K562 (cell line): Measurements from ENCODE around the gene C11orf54.

Experiments used
- ARID3A ChIP-seq: IDR thresholded peaks from 2 replicates; pipeline ENCODE4 v1.6.1; 2012; ENCODE audit warnings: low read depth, low read length, improper control_type of control experiment, borderline replicate concordance
- CREBBP ChIP-seq: IDR thresholded peaks from one replicate; pipeline ENCODE4 v1.6.1; 2012; ENCODE audit warnings: low read depth, mild to moderate bottlenecking, control low read depth, inconsistent platforms, low read length
- CTCF ChIP-seq, 3 experiments: IDR thresholded peaks in 2 of 3; conservative IDR thresholded peaks in 1 of 3; 2 replicates each; pipeline ENCODE4 v1.5.1; 2011 to 2012; ENCODE audit warnings: low read length in 3 of 3, mild to moderate bottlenecking in 3 of 3, control low read depth in 2 of 3, improper control_type of control experiment in 1 of 3, inconsistent platforms in 1 of 3, low read depth in 1 of 3, mixed read lengths in 1 of 3, moderate library complexity in 1 of 3; ENCODE audit not compliant: insufficient read depth in 2 of 3
- NR4A1 ChIP-seq, 2 experiments: fragments of 250-450 bp in 1 of 2; fragments of 450-650 bp in 1 of 2; sonication (Bioruptor Pico) in 1 of 2; IDR thresholded peaks; 2 replicates each; pipeline versions ENCODE4 v1.4.0 to v1.6.1; 2016 to 2020; ENCODE audit warnings: mild to moderate bottlenecking in 2 of 2, missing compliant biosample characterization in 1 of 2, missing genetic modification characterization in 1 of 2, moderate library complexity in 1 of 2

GRCh38 chr11:93741882-93742226 lies 382 bp downstream of the C11orf54 start:
- TF ChIP-seq ARID3A (no peak), NR4A1 (CRISPR knock-in tag; IDR thresholded peaks at IDR 0.05) (no peak), NR4A1 (tag; IDR thresholded peaks at IDR 0.05) (no peak), CREBBP (no peak), CTCF (IDR thresholded peaks at IDR 0.05 in 2 of 3, conservative IDR thresholded peaks at IDR 0.05 in 1 of 3; ENCODE audit: insufficient read depth in 2 of 3, low read depth in 1 of 3, low read length in 3 of 3) (0 out of 6 replicates have a peak, but pooled peaks of 1 of the 3 experiments have one; percentile 2)
